HG03439 (cell line): ENCODE results near the gene SET.
"Not testable (repeated sequence)": the region's sequence is repeated elsewhere in the genome, so short reads cannot be mapped to it uniquely, and the experiment has no call there.

Experiments
- ATAC-seq: cut with Tn5 transposase; IDR thresholded peaks from one replicate; pipeline ENCODE4 v1.9.1; 2021; ENCODE audit warnings: mild to moderate bottlenecking, moderate library complexity; ENCODE audit not compliant: unreplicated experiment

SET gene

DNA sequence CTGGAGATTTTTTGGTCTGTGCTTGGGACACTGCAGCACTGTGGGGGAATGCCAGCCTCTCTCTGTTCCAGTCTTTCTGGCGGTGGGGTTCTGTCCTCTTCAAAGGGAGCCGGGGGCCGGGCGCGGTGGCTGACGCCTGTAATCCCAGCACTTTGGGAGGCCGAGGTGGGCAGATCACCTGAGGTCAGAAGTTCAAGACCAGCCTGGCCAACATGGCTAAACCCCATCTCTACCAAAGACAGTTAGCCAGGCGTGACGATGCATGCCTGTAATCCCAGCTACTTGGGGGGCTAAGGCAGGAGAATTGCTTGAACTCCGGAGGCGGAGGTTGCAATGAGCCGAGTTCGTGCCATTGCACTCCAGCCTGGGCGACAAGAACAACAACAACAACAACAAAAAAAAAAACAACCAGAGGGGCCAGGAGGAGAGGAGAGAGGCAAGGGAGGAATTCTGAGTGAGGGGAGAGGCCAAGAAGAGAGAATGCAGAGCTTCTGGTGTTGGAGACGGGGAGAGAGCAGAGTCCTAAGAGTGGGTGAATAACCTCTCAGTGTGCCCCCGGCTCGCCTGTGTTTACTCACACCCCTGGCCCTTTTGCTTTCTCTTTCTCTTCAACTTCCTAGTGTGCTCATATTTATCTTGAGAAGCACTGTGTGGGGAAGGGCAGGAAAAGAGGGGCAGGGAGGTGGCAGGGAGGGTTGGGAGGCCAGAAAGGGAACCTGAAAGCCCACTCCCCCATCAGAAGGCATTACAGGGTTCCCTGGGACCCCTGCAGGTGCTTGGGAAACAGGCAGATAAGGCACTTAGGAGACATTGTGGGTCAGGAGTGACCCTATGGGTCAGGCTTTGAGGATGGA, 3.2 kb upstream of the SET start:
- no peak for ATAC-seq

DNA sequence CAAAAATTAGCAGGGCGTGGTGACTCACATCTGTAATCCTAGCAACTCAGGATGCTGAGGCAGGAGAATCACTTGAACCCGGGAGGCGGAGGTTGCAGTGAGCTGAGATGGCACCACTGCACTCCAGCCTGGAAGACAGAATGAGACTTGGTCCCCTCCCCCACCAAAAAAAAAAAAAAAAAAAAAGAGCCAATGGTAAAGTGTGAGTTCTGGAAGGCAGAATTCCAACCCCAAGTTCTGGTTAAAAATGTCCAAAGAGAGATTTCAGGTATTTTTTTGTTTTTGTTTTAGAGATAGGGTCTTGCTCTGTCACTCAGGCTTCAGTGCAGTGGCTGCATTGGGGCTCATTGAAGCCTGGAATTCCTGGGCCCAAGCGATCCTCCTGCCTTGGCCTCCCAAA, 1.6 kb upstream of the SET start:
- ATAC-seq: no peak

DNA sequence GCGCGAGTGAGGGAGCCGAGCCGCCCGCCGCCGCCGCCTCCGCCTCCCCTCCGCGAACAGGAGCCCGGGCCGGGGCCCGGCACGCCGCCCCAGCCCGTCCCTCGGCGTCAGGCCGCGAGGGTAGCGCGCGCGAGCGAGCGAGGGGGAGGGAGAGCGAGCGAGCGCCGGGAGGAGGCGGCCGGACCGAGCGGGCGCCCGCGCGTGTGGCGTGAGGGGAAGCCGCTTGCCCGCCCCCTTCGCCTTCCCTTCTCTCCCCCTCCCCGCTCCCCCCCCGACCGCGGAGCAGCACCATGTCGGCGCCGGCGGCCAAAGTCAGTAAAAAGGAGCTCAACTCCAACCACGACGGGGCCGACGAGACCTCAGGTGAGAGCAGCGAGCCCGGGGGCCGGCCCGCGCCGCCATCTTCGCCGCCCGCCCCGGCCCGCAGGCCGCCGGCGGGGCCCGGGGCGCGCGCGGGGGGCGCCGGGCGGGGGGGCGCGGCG, 312 bp downstream of the SET start:
- ATAC-seq: peak; percentile 0

DNA sequence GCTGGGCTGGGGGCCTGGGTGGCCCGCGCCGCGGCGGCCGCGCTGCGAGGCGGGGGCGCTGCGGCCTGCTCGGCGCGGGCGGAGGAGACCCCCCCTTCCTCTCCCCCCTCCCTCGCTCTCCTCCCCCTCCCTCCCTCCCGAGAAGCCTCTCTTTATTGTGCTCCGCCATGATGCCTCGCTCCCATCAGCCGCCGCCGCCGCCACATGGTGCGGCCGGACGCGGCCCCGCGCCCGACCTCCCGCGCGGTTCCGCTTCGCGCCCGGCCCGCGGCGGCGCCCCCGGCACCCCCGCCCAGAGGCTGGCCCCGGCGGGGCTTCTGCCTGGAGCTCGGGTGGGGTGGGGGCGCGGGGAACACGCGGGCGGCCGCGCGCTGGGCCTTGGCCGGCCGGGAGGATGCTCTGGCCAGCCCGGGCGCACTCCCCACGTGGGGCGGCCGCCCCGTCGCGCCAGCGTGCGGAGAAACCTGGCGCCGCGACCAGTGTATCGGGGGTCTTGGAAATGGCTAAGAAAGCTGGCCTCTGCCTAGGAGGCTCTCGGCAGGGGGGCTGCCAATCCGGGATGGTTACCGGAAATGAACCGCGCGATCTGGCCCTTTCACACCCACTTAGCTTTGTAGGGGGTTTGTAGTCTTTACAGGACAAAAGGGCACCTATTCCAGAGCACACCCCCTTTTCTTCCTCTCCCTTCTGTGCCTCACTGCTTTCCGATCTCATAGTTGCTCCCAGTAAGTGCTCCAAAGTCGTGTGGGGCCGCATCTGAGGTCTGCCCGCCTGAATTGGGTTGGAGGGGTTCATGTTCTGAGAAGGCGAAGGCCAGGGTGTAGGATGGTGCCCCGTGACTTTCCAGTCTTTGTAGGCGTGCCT, 1.0 kb downstream of the SET start:
- ATAC-seq: no peak

DNA sequence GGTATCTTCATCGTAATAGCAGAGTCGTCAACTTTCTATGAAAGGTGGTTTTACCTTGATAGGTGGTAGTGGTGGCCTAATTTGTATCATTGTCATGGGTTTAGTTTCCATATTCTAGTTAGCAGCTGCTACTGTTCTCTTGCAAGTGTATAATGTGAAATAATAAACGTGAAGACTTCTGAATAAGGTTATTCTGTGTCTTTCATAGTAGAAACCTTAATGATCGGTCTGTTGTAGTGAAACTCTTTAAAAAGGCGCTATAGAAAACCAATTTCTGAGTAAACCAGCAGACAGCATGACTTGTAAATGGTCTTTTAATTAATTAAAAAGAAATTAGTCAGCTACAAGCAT, 1.6 kb downstream of the SET start:
- ATAC-seq: no peak

DNA sequence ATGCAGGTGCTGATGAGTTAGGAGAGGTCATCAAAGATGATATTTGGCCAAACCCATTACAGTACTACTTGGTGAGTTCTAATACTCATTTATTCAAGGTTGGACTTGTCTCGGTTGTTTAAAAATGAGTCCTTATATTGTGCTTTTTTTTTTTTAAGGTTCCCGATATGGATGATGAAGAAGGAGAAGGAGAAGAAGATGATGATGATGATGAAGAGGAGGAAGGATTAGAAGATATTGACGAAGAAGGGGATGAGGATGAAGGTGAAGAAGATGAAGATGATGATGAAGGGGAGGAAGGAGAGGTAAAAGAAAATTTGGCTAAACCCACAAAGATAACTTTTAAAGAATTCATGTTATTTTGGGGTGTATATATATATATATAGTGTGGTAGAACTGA, 4.7 kb downstream of the SET start:
- ATAC-seq: not testable (repeated sequence)

DNA sequence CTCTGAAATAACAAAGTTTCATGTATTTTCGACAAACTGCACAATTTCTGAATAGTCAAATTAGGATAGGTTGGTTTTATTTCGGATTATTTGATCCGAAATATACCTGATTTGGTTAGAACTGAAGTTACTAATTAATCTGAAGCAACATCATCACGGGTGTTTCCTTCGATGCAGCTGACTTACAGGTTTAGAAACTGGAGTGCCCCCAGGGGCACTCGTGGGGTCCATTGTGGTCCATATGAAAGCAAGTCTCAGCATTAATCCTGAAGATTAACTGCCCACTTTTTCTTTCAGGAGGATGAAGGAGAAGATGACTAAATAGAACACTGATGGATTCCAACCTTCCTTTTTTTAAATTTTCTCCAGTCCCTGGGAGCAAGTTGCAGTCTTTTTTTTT, 5.3 kb downstream of the SET start:
- ATAC-seq: no peak

DNA sequence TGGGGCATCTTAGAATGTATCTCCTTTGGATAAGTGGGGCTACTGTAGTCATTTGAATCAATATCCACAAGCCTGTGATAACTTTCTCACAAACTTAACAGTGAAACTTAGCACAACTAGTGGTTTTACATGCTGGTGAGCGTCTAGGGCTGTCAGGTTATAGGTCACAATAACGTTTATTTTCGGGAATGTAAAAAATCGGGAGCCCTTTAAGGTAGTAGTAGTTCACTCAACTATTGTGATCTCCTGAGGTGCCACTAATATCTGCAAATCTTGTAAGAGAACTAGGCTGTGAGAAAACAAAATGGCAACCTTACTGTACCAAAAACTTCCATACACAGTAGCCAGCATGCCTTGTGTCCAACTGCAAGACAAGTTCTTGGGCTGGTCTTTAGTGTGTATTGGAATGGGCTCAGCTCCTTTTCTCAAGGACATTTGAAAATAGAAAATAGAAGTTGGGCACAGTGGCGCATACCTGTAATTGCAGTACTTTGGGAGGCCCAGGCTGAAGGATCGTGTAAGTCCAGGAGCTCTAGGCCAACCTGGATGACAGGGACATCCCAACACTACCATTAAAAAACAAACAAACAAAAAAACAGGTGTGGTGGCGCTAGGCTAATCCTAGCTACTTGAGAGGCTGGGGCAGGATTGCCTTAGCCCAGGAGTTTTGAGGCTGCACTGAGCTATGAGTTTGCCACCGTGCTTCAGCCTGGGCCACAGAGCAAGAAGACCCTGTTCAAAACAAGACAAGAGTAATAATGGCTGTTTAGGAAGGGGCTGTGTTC, 8.1 kb downstream of the SET start:
- no peak for ATAC-seq

DNA sequence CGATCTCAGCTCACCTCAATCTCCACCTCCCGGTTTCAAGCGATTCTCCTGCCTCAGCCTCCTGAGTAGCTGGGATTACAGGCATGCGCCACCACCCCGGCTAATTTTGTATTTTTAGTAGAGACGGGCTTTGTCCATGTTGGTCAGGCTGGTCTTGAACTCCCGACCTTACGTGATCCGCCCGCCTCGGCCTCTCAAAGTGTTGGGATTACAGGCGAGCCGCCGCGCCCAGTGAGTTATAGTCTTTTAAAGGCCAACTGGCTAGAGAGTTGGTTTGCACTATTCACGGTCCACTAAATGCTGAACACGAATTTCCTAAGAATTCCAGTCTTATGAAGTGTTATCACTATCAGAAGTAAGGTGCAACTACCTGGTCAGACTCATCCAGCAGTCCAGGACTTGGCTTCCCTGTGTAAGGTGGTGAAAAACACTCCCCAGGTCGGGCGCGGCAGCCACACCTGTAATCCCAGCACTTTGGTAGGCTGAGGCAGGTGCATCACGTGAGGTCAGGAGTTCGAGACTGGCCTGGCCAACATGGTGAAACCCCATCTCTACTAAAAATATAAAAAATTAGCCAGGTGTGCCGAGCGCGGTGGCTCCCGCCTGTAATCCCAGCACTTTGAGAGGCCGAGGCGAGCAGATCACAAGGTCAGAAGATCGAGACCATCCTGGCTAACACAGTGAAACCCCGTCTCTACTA, 10.2 kb downstream of the SET start:
- ATAC-seq: not testable (repeated sequence)

DNA sequence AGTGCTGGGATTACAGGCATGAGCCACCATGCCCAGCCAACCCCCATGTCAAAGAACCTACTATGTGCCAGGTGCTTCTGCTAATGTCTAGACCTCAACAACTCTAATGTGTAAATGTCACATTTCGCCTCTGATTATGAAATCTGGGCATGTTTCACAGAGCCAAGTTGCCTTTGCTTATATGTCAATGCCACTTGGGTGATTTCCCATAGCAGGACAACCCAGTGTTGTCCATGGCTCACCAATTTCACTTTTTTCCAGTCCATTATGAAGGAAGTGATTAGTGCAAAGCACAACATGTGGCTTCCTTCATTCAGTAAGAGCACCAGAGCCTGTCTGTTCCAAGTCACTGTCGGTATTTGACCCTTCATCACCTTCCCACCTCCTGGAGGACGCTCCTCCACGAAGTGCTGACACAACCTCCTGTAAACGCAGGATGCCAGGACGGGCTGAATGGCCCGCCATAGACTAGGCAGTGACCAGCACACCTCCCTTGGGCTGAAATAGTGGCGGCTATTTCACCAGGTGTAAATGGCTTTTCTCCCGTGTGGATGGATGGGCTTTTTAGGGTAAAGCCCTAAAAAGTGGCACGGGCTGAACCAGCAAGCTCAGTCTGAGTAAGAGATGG, 12.3 kb downstream of the SET start:
- ATAC-seq: no peak

DNA sequence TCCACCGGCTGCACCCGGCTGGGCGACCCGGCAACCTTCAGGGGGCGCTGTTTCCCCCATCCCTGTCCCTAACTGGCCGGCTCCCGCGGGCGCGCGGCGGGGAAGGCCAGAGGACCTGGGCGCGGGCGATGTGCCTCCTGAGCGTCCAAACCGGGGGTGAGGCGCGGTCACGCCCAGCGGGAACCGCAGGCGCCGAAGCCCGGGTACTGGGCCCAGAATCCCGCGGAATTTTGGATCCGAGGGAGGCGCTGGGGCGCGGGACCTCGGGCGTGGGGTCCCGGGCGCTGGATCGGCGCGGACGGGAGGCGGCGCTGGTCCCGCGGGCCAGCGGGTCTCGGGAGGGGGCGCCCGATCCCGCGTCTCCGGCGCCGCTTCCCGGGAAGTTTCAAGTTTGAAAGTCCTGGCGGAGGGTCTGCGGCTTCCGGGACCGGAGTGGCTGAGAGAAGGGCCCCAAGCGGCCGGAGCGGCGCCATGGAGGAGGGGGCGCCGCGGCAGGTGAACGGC, 13.5 kb downstream of the SET start, which contains the start of gene PKN3:
PKN3 (plus strand) TSS at position 59 of the 504 bp plus-strand sequence; CDS start at position 472, 413 bp downstream.
- peak; percentile 72 for ATAC-seq

DNA sequence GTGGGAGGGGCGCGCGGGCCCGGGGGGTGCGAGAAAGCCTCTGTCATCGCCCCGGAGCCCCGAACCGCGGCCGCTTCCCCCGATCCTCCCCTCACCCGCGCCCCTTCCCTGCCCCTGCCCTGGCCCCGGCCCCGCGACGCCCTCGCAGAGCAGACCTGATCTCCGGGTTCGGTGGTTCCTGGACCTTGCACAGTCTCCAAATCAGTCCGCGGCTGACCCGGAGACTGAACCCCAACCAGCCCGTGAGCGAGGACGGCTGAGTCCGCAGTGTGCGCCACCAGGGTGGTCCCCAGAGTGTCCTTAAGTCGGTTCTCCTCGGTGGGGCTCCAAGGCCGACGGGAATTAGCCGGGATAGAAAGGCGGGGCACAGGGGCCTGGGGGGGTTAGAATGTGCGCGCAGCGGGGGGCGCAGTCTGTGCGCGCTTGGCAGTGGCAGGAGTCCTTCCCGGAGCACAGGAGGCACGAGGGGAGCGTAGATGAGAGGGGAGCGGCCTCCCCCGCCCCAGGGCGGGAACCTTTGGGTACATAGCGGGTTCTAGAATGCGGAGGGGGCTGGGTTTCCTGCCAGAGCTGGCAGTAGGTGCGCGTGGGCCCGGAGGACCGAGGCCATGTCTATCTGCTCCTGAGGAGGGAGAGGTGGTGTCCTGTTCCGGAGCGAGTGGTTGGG, 14.1 kb downstream of the SET start:
- no peak for ATAC-seq

DNA sequence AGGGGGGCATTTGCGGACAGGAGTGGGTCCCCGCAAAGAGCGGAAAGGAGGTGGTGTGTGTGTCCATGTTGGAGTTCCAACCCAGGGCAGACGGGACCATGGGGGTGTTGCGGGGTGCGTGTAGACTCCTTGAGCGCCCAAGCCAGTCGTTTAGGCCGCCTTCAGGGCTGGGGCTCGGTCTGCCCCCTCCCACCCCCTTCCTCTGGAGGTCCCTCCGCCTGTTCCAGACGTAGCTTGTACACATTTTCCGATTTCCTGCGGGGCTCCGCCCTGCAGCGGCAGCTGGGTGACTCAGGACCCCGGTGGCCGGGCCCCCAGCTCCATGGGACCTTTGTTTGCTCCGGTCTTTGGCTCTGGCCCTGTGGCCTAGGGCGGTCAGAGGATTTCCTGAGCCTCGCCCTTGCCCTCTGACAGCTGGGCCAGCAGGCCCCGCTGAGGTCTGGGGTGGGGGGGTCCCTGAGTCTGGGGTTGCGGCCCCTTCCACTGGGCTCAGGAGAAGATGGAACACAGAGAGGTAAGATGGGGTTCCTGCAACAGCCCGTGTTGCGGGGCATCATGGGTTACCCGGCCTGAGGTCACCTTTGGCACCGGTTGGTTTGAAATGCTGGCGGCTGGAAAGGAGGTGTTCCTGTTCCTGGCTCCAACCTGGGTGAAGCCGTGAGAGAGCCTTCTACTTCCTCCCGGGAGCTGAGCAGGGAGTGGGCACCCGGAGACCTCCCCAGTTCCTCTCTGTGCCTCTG, 14.8 kb downstream of the SET start:
- ATAC-seq: no peak

DNA sequence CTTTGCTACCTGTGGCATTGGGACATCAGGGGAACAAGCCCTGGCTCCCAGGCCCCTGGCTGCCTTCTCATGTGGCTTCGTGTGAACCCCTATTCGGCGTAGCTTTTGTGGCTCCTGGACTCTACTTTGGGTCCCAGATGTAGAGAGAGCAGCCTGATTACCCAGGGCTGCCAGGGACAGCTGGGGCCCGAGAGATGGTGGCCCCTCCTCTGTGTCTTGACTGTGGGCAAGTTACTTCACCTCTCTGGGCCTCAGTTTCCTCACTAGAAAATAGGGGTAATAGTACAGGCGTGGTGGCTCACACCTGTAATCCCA, 15.3 kb downstream of the SET start:
- no peak for ATAC-seq

DNA sequence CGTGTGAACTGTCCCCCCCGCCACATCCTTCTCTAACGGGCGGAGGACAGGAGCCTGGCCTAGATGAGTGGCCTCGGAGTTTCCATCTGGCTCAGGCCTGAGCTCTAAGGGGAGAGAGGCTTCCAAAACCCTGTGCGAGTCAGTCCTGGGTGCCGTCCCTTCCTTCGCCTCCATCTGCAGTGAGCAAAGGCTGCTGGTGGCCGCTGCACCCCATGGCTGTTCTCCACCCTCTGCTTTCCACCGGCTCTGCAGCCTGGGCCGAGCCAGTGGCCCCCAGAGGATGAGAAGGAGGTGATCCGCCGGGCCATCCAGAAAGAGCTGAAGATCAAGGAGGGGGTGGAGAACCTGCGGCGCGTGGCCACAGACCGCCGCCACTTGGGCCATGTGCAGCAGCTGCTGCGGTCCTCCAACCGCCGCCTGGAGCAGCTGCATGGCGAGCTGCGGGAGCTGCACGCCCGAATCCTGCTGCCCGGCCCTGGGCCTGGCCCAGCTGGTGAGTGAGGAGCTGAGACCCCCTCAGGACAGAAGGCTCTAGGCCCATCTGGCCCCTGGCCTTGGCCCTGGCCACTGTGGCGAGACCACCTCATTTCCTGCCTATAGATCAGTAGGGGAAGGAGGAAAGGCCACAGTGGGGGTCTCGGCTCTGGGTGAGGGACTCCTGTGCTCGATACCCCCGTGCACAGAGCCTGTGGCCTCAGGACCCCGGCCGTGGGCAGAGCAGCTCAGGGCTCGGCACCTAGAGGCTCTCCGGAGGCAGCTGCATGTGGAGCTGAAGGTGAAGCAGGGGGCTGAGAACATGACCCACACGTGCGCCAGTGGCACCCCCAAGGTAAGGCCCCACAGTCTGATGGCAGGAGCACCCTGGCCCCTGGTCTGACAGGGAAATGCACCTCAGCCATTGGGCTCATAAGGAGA, 16.3 kb downstream of the SET start:
- no peak for ATAC-seq

DNA sequence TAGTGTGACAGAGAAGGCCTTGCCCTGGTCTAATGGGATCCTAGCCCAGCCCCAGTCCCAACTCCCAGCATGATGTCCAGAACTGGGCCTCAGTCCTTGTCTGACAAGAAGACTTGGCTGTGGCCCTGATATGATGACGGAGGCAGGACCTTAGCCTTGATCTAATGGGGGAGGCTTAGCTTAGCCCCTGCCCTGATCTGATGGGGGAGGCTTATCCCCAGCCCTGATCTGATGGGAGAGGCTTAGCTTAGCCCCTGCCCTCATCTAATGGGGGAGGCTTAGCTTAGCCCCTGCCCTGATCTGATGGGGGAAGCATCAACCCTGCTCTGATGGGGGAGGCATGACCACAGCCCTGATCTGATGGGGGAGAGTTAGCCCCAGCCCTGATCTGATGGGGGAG, 17.0 kb downstream of the SET start:
- no peak for ATAC-seq

DNA sequence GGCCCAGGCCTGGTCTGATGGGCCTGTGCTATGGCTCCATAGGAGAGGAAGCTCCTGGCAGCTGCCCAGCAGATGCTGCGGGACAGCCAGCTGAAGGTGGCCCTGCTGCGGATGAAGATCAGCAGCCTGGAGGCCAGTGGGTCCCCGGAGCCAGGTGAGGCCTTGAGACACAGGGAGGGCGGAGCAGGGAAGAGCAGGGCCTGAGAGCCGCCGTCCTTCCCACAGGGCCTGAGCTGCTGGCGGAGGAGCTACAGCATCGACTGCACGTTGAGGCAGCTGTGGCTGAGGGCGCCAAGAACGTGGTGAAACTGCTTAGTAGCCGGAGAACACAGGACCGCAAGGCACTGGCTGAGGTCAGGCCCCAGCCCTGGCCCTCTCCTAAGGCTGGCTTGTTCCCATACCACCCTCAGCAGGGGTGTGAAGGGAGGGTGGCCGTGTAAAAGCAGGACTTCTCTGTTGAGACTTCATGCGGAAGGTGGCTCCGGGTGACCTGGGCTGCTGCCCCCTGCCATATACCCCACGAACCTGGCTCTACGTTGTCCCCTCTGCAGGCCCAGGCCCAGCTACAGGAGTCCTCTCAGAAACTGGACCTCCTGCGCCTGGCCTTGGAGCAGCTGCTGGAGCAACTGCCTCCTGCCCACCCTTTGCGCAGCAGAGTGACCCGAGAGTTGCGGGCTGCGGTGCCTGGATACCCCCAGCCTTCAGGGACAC, 17.8 kb downstream of the SET start:
- ATAC-seq: no peak
